Measurements from ENCODE around the gene OSTN.
A peak's percentile ranks its signal among the peaks of the same experiment; 100 is the strongest.

The OSTN gene

DNA sequence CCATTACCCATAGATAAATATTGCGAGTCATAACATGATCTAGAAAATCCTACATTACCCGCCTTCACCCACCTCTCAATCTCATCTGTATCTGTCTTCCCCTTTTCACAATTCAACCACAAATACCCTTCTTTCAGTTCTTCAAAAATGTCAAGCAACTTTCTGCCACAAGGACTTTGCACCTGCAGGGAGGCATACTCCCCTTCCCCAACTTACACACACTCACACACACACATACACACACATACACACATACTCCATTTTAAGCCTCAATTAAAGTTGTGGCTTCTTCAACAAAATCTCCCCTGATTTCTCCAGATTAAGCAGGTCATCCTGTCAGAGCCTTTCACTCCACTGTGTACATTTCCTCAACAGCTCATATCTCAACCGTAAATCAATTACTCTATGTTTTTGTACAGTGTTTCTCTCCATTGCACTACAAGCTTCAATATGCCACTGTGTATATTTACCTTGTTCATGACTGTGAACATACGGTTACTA, 97.0 kb downstream of the OSTN start:
- Histone ChIP-seq H3K79me1 (replicated peaks; ENCODE audit: low read length, poor library complexity, severe bottlenecking) (no peaks in the 10 kb centered on the region), H3K27ac (ENCODE audit: low read length, poor library complexity, severe bottlenecking) (no peak overlapping the region), H2BK5ac (ENCODE audit: low read depth, low read length, poor library complexity, severe bottlenecking) (no peak overlapping the region), H4K91ac (ENCODE audit: low read length) (no peak overlapping the region), H3K36me3 (ENCODE audit: control insufficient read depth in 1 of 2, insufficient read depth in 2 of 2, low read depth in 1 of 2, low read length in 2 of 2) (no peaks in the 10 kb centered on the region), H3K14ac (ENCODE audit: low read length in 2 of 2) (no peak overlapping the region), H2BK120ac (ENCODE audit: low read depth, low read length) (no peak overlapping the region), H3K27me3 (ENCODE audit: control insufficient read depth in 1 of 2, insufficient read depth in 1 of 2, low read length in 2 of 2) (no peaks in the 10 kb centered on the region), H2BK12ac (ENCODE audit: low read length in 2 of 2) (no peak overlapping the region), H2BK15ac (ENCODE audit: low read depth, poor library complexity, severe bottlenecking) (no peak overlapping the region), H2AK5ac (ENCODE audit: low read length, severe bottlenecking) (no peak overlapping the region), H3K4ac (ENCODE audit: low read depth in 1 of 2, low read length in 2 of 2) (no peak overlapping the region), H2AFZ (ENCODE audit: low read depth, low read length) (no peak overlapping the region), H4K8ac (ENCODE audit: low read length) (no peak overlapping the region), H3K18ac (ENCODE audit: low read depth in 1 of 2, low read length in 2 of 2) (no peak overlapping the region), H3K9ac (ENCODE audit: low read length) (no peak overlapping the region), H3K4me3 (ENCODE audit: insufficient read depth in 1 of 2, low read depth in 1 of 2, low read length in 2 of 2) (no peak overlapping the region), H3K4me2 (ENCODE audit: low read length, poor library complexity, severe bottlenecking) (no peak overlapping the region), H3K4me1 (ENCODE audit: control insufficient read depth, insufficient read depth, low read depth, low read length) (no peaks in the 10 kb centered on the region), H3K23ac (ENCODE audit: low read length in 2 of 2) (no peak overlapping the region), H3K9me3 (ENCODE audit: control insufficient read depth, low read length) (no peaks in the 10 kb centered on the region)
- DNase-seq = no peak
- WGBS = 97% methylated on average over 3 of the region's 4 CpGs

DNA sequence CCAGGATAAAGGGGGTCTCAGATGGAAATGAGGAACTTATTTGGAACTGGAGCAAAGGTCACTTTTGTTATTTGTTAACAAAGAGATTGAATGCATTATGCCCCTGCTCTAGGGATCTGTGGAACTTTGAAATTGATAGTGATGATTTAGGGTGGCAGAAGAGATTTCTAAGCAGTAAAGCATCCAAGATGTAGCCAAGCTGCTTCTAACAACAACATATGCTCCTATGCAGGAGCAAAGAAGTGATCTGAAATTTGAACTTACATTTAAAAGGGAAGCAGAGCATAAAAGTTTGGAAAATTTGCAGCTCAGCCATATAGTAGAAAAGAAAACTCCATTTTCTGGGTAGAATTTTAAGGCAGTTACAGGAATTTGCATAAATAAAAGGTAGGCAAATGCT, 99.8 kb downstream of the OSTN start:
- no peak for DNase-seq

DNA sequence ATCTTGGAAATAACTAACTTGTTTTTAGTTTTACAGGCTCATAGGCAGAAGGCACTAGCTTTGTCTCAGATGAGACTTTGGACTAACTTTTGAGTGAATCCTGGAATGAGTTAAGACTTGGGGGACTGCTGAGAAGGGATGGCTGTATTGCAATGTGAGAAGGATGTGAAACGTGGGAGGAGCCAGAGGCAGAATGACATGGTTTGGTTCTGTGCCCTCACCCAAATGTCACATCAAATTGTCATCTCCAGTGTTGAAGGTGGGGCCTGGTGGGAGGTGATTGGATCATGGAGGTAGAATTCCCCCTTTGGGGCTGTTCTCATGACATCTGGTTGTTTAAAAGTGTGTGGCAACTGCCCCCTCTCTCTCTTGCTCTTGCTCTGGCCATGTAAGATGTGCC, 101.4 kb downstream of the OSTN start:
- no peaks in the 10 kb centered on the region for H3K9me3 ChIP-seq (ENCODE audit: control insufficient read depth, low read length)
- no peak overlapping the region for H2BK120ac ChIP-seq (ENCODE audit: low read depth, low read length)
- whole genome bisulfite sequencing = 60% methylated on average over 1 of the region's 1 CpG
- H2BK5ac ChIP-seq (ENCODE audit: low read depth, low read length, poor library complexity, severe bottlenecking) = no peak overlapping the region
- no peak overlapping the region for H2BK12ac ChIP-seq (ENCODE audit: low read length in 2 of 2)
- peak overlapping the region; percentile 53 for H2AFZ ChIP-seq (ENCODE audit: low read depth, low read length)
- H3K4me3 ChIP-seq (ENCODE audit: insufficient read depth in 1 of 2, low read depth in 1 of 2, low read length in 2 of 2) = no peak overlapping the region
- H3K23ac ChIP-seq (ENCODE audit: low read length in 2 of 2) = no peak overlapping the region
- no peaks in the 10 kb centered on the region for H3K79me1 ChIP-seq (replicated peaks; ENCODE audit: low read length, poor library complexity, severe bottlenecking)
- no peak overlapping the region for H4K91ac ChIP-seq (ENCODE audit: low read length)
- H3K4me2 ChIP-seq (ENCODE audit: low read length, poor library complexity, severe bottlenecking) = no peak overlapping the region
- H3K36me3 ChIP-seq (ENCODE audit: control insufficient read depth in 1 of 2, insufficient read depth in 2 of 2, low read depth in 1 of 2, low read length in 2 of 2) = no peaks in the 10 kb centered on the region
- H3K14ac ChIP-seq (ENCODE audit: low read length in 2 of 2) = no peak overlapping the region
- no peaks in the 10 kb centered on the region for H3K4me1 ChIP-seq (ENCODE audit: control insufficient read depth, insufficient read depth, low read depth, low read length)
- H3K27me3 ChIP-seq (ENCODE audit: control insufficient read depth in 1 of 2, insufficient read depth in 1 of 2, low read length in 2 of 2) = no peaks in the 10 kb centered on the region
- no peak overlapping the region for H4K8ac ChIP-seq (ENCODE audit: low read length)
- DNase-seq = no peak
- no peak overlapping the region for H3K9ac ChIP-seq (ENCODE audit: low read length)
- no peak overlapping the region for H3K18ac ChIP-seq (ENCODE audit: low read depth in 1 of 2, low read length in 2 of 2)
- H3K27ac ChIP-seq (ENCODE audit: low read length, poor library complexity, severe bottlenecking) = no peak overlapping the region
- no peak overlapping the region for H2AK5ac ChIP-seq (ENCODE audit: low read length, severe bottlenecking)
- no peak overlapping the region for H3K4ac ChIP-seq (ENCODE audit: low read depth in 1 of 2, low read length in 2 of 2)
- H2BK15ac ChIP-seq (ENCODE audit: low read depth, poor library complexity, severe bottlenecking) = no peak overlapping the region

More for the DNA sequence above, 99.8 kb downstream of the OSTN start:
- H2BK15ac ChIP-seq (ENCODE audit: low read depth, poor library complexity, severe bottlenecking) = no peak overlapping the region
- H2AFZ ChIP-seq (ENCODE audit: low read depth, low read length) = no peak overlapping the region
- H2AK5ac ChIP-seq (ENCODE audit: low read length, severe bottlenecking) = no peak overlapping the region
- no peak overlapping the region for H3K14ac ChIP-seq (ENCODE audit: low read length in 2 of 2)
- H3K4ac ChIP-seq (ENCODE audit: low read depth in 1 of 2, low read length in 2 of 2) = no peak overlapping the region
- H2BK5ac ChIP-seq (ENCODE audit: low read depth, low read length, poor library complexity, severe bottlenecking) = no peak overlapping the region
- H3K36me3 ChIP-seq (ENCODE audit: control insufficient read depth in 1 of 2, insufficient read depth in 2 of 2, low read depth in 1 of 2, low read length in 2 of 2) = no peaks in the 10 kb centered on the region
- no peak overlapping the region for H3K9ac ChIP-seq (ENCODE audit: low read length)
- H3K27me3 ChIP-seq (ENCODE audit: control insufficient read depth in 1 of 2, insufficient read depth in 1 of 2, low read length in 2 of 2) = no peaks in the 10 kb centered on the region
- no peak overlapping the region for H4K8ac ChIP-seq (ENCODE audit: low read length)
- no peak overlapping the region for H3K18ac ChIP-seq (ENCODE audit: low read depth in 1 of 2, low read length in 2 of 2)
- H3K79me1 ChIP-seq (replicated peaks; ENCODE audit: low read length, poor library complexity, severe bottlenecking) = no peaks in the 10 kb centered on the region
- no peaks in the 10 kb centered on the region for H3K9me3 ChIP-seq (ENCODE audit: control insufficient read depth, low read length)
- no peak overlapping the region for H3K23ac ChIP-seq (ENCODE audit: low read length in 2 of 2)
- no peak overlapping the region for H3K4me3 ChIP-seq (ENCODE audit: insufficient read depth in 1 of 2, low read depth in 1 of 2, low read length in 2 of 2)
- H3K4me1 ChIP-seq (ENCODE audit: control insufficient read depth, insufficient read depth, low read depth, low read length) = no peaks in the 10 kb centered on the region
- no peak overlapping the region for H2BK120ac ChIP-seq (ENCODE audit: low read depth, low read length)
- no peak overlapping the region for H3K4me2 ChIP-seq (ENCODE audit: low read length, poor library complexity, severe bottlenecking)
- no peak overlapping the region for H2BK12ac ChIP-seq (ENCODE audit: low read length in 2 of 2)
- H4K91ac ChIP-seq (ENCODE audit: low read length) = no peak overlapping the region
- no peak overlapping the region for H3K27ac ChIP-seq (ENCODE audit: low read length, poor library complexity, severe bottlenecking)

DNA sequence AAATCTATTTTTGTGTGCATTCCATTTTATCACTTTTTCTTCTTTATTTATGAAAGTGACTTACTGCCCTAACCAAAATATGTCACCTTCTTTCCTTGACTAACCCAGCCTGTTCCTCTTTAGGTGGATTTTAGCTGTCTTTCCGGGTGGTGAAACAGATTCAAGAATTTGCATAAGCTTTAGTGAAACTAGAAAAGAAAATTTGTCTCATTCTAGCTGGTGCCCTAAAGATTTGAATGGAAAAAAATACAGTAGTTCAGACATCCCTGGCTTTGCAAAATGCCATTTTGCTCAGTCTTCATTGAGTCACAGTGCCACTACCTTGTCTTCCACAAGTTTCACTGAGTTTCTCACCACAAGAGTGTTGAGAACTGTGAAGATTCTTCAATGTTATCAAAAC, 102.0 kb downstream of the OSTN start:
- Histone ChIP-seq H3K9ac (ENCODE audit: low read length) (no peak overlapping the region), H3K14ac (ENCODE audit: low read length in 2 of 2) (no peak overlapping the region), H3K27me3 (ENCODE audit: control insufficient read depth in 1 of 2, insufficient read depth in 1 of 2, low read length in 2 of 2) (no peaks in the 10 kb centered on the region), H3K4ac (ENCODE audit: low read depth in 1 of 2, low read length in 2 of 2) (no peak overlapping the region), H3K4me1 (ENCODE audit: control insufficient read depth, insufficient read depth, low read depth, low read length) (no peaks in the 10 kb centered on the region), H3K27ac (ENCODE audit: low read length, poor library complexity, severe bottlenecking) (no peak overlapping the region), H3K9me3 (ENCODE audit: control insufficient read depth, low read length) (no peaks in the 10 kb centered on the region), H3K36me3 (ENCODE audit: control insufficient read depth in 1 of 2, insufficient read depth in 2 of 2, low read depth in 1 of 2, low read length in 2 of 2) (no peaks in the 10 kb centered on the region), H3K79me1 (replicated peaks; ENCODE audit: low read length, poor library complexity, severe bottlenecking) (no peaks in the 10 kb centered on the region), H4K8ac (ENCODE audit: low read length) (no peak overlapping the region), H4K91ac (ENCODE audit: low read length) (no peak overlapping the region), H2BK15ac (ENCODE audit: low read depth, poor library complexity, severe bottlenecking) (no peak overlapping the region), H3K4me3 (ENCODE audit: insufficient read depth in 1 of 2, low read depth in 1 of 2, low read length in 2 of 2) (no peak overlapping the region), H2AK5ac (ENCODE audit: low read length, severe bottlenecking) (no peak overlapping the region), H2BK120ac (ENCODE audit: low read depth, low read length) (no peak overlapping the region), H2AFZ (ENCODE audit: low read depth, low read length) (no peak overlapping the region), H2BK5ac (ENCODE audit: low read depth, low read length, poor library complexity, severe bottlenecking) (no peak overlapping the region), H2BK12ac (ENCODE audit: low read length in 2 of 2) (no peak overlapping the region), H3K4me2 (ENCODE audit: low read length, poor library complexity, severe bottlenecking) (no peak overlapping the region), H3K18ac (ENCODE audit: low read depth in 1 of 2, low read length in 2 of 2) (no peak overlapping the region), H3K23ac (ENCODE audit: low read length in 2 of 2) (no peak overlapping the region)
- WGBS = 100% methylated on average over 1 of the region's 1 CpG
- DNase-seq = no peak
